ENCODE results near the gene NUP42.
"Not testable (repeated sequence)": the region's sequence is repeated elsewhere in the genome, so short reads cannot be mapped to it uniquely, and the experiment has no call there.

NUP42 gene, protein sequence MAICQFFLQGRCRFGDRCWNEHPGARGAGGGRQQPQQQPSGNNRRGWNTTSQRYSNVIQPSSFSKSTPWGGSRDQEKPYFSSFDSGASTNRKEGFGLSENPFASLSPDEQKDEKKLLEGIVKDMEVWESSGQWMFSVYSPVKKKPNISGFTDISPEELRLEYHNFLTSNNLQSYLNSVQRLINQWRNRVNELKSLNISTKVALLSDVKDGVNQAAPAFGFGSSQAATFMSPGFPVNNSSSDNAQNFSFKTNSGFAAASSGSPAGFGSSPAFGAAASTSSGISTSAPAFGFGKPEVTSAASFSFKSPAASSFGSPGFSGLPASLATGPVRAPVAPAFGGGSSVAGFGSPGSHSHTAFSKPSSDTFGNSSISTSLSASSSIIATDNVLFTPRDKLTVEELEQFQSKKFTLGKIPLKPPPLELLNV

DNA sequence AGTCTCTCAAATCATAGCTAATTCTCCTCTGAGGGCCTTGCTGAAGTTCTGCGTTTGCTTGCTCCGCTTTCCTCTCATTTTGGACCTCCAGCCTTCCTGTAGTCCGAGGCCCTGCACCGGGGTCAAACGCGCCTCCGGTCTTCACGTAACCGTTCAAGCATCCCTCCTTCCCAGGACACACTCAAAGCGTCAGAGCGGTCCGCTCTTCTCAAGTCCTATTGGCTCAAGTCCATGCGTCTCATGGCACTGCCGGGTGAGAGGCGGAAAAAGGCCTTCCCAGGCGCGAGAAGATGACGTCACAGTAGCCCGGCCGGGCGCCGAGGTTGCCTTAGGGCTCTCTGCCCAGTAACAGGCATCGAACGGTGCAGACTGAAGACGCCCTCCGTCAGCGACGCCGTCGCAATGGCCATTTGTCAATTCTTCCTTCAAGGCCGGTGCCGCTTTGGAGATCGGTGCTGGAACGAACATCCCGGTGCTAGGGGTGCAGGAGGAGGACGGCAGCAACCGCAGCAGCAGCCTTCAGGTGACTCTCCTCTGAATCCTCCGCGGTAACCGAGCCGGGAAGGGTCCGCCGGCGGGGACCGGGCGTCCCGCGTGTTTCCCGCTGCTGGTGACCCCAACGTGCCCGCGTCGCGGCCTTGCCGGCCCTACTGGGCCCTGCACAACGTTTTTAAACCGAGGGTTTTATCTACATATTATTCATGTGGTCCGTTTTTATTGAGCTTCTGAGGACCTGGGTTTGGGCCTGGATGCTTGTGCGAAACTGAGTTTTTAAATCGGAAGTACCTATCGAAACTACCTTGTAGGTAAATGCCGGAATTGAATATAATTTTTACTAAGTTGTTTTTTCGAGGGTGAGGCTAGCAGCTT lies at the start of gene NUP42:
Gene NUP42 (plus strand): TSS at position 365 of the 870 bp plus-strand sequence. CDS start 38 bp downstream, at position 403.
- DNase-seq (ENCODE audit: low spot score) = peak; percentile 86

DNA sequence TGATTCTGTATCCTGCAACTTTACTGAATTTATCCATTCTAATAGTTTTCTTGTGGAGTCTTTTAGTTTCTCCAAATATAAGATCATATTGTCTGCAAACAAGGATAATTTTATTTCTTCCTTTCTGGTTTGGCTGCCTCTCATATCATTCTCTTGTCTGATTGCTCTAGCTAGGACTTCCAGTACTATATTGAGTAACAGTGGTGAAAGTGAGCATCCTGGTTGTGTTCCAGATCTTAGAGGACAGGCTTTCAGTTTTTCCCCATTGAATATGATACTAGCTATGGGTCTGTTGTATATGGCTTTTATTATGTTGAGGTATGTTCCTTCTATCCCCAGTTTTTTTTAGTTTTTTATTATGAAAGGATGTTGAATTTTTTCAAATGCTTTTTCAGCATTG lies 48.1 kb upstream of the NUP42 start:
- no peak for DNase-seq (ENCODE audit: low spot score)

DNA sequence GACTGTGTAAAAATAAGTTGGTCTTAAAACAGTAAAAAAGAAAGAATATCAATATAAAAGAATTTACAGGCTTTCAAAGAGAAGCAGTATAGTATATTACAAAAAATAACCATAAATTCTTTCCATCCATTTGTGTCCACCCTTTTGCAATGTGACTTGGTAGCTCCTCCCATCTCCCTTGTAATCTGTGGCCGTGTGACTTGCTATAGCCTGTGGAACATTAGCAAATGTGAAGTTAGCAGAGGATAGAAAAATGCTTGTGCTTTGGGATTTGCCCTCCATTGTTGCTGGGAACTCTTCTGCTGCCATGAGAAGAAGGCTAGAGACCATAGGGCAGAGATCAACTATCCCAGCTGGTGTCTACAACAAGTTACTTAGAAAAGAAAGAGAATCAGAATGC lies 46.1 kb upstream of the NUP42 start:
- no peak for DNase-seq (ENCODE audit: low spot score)

DNA sequence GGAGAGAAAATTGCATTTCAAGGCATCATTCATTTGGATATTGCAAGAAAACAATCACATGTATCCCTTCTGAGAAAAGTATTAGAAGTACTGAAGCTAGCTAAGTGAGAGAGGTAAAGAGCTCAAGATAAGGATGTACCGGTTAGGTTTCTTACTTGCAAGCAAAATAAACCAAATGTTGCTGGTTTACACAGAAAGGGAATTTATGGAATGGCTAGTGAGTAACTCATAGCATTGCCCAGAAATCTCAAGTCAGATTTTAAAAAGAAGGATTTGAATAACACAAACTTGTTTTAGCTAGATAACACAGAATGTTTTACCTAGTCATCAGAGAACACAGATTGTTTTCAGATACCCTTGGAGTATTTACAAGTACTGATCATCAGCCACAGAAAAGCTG lies 45.6 kb upstream of the NUP42 start:
- no peak for DNase-seq (ENCODE audit: low spot score)

DNA sequence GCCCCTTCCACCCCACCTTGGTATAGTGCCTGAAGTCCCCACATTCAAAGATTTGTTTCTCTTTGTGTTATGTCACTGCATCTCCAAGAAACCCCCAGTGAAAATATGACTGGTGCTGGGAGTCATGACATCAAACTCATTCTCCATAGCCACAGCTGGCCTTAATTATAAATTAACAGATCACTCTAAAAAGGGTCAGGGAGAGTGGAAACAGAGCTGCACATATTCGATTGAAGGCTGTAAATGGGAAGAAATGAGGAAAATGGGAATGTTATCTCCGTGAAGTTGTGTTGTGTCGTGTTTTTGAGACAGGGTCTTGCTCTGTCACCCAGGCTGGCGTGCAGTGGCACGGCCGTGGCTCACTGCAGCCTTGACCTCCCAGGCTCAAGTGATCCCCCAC lies 24.2 kb upstream of the NUP42 start:
- DNase-seq (ENCODE audit: low spot score) = no peak

DNA sequence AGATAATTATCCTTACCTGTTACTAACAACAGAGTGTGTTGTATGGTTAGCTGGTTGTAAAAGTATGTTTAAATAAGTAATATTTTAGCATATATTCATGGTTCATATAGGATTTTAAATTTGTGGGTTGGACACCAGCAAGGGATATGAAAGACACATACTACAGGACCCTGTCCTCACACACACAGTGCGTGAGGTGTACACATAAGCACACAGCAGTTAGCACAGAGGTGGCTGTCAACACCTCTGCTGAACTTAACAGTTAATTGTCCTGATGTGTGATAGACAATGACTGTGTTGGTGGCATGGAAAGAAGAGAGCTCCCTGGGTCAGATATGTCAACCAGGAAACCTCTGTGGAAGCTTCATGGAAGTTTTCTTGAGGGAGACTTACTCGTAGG lies 23.3 kb upstream of the NUP42 start:
- DNase-seq (ENCODE audit: low spot score) = no peak

DNA sequence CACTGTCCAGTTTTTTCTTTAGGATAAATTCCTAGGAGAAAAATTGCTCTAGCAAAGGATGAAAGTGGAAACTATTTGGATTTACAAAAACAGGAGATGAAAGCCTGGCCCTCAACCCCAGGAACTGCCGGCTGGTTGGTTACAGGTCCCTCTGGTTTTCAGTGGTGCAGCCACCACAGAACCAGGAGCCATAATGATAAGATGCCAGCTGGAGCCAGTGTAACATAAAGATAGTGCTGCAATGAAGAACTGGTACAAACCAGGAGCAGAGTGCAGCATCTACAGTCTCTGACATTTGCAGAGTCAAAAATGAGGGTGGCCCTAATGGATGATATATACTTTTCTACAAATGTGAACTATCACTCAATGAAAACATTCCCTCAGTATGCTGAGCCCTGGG lies 20.4 kb upstream of the NUP42 start:
- DNase-seq (ENCODE audit: low spot score) = no peak

DNA sequence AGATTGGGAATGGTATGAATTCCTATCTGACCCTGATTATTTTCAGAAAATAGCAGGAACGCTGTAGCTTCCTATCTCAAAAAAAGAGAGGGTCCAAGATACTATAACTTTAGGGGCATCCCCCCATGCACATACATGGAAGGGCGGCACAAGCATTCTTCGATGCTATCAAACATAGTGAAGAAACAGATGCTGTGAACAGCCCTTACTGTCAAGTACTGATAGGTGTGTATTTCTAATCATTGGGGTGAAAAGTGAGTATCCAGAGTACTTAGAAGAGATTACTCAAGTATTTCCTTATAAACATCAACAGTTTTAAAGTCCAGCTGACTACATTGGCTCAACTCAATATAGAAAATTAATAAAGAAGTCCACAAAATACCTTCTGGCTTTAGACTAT lies 17.0 kb upstream of the NUP42 start:
- no peak for DNase-seq (ENCODE audit: low spot score)

DNA sequence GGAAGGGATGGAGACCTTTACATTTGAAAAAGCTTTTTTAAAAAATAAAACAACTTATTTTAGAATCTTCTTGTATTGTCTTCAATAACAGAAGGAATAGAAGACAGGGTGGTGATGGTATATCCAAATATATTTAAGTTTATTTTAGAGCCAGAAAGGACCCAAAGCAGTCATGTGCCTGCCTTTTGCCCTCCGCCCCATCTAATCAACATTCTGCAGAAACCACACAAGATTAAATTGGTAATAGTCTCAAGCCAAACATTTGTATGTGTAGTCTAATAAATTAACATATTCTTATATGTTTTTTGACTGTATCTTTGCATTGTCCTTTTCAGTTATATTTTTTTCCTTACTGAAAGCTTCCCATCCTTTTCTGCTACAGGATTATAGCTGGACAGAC lies 16.5 kb upstream of the NUP42 start:
- no peak for DNase-seq (ENCODE audit: low spot score)

DNA sequence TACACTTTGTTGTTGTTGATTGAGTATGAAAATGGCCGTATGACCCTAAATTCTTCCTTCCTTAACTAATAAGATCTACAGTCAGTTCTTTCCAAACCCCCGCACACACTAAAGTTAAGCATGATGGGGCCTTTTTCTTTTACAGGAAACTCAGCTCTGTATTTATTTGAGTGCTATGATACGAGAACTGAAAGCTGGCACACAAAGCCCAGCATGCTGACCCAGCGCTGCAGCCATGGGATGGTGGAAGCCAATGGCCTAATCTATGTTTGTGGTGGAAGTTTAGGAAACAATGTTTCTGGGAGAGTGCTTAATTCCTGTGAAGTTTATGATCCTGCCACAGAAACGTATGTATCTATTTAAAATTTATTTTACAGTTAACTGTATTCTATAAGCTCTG lies 14.2 kb upstream of the NUP42 start:
- DNase-seq (ENCODE audit: low spot score) = no peak

DNA sequence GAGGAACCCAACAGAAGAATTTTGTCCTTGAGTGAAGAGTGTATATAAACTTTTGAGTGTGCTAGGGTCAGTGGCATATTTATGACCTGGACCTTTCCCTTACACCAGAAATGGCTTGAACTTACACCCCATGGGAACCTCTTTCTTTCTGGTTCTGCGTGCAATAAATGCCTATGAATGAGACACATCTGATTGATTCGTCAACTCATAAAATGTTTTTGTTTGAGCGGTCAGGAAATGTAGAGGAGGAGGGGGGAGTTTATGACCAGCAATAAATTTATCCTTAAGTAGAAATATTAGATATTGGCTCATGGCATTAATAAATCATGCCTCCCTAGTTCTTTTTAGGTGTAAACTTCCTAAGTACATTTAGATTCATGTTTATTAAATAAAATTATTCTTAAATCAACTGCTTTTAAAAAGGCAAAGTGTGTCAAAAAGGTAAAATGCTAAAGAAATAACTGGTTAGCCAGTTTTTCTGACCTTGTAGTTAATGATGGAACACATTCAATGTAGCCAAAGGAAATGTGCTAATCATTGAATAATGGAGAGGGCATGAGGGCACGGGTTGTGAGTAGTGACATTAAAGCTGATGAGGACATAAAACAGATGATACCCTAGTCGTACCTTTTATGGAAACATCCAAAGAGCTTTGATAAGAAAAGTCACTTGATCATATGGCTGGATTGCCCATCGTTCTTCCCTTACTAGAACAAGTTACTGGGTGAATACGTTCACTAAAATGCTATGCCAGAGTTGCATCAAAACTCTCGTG lies 13.6 kb upstream of the NUP42 start:
- DNase-seq (ENCODE audit: low spot score) = no peak

DNA sequence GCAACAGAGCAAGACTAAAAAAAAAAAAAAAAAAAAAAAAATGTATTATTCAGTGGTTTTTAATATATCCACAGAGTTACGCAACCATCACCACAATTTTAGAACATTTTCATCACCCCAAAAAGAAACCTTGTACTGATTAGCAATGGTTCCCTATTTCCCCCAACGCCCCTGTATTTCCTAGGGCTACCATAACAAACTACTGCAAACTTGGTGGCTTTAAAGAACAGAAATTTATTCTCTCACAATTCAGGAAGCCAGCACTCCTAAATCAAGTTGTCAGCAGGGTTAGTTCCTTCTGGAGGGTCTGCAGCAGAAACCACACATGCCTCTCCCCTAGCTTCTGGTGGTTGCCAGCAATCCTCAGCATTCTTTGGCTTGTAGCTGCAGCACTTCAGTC lies 5.9 kb upstream of the NUP42 start:
- DNase-seq (ENCODE audit: low spot score) = no peak

DNA sequence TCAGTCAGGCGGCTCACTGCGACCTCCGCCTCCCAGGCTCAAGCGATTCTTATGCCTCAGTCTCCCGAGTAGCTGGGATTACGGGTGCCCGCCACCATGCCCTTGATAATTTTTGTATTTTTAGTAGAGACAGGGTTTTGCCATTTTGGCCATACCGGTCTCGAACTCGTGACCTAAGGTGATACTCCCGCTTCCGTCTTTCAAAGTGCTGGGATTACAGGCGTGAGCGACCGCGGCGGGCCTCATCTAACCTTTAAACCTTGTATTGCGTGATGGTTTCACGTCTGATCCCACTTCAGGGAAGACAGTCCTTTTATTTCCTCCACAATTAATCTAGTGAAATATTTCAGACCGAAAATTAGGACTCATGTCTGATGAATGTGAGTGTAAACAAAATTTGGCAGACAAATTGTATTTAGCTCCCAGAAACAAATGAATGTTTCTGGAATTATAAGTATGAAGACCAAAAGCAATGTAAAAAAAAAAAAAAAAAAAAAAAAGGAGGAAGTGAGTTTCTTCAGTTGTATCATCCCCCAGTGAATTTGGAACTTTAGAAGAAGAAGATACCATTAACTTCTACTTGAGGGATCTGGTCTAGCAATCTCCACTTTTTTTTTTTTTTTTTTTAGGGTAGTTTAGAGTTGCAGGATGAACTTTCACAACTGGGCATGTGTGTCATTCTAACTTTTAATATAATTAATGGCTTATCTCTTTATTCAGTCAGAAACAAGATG lies 1.6 kb downstream of the NUP42 start:
- DNase-seq (ENCODE audit: low spot score) = no peak

DNA sequence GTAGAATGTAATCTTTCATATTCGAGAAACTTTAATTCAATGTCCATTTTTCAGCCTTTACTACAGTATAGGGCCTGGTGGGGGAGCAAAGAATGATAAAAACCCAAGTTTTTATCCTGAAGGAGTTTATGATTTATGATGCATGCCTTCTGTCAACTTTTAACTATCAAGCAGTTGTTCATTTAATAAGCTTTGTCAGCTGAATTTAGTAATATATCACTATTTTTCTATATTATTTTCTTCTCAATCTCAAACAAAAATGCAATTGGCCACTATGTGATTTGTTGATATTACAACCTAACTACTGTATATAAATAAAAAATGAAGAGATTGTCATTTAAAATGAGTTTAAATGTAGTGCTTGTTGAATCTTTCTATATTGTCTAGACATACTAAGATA lies 2.4 kb downstream of the NUP42 start:
- no peak for DNase-seq (ENCODE audit: low spot score)

DNA sequence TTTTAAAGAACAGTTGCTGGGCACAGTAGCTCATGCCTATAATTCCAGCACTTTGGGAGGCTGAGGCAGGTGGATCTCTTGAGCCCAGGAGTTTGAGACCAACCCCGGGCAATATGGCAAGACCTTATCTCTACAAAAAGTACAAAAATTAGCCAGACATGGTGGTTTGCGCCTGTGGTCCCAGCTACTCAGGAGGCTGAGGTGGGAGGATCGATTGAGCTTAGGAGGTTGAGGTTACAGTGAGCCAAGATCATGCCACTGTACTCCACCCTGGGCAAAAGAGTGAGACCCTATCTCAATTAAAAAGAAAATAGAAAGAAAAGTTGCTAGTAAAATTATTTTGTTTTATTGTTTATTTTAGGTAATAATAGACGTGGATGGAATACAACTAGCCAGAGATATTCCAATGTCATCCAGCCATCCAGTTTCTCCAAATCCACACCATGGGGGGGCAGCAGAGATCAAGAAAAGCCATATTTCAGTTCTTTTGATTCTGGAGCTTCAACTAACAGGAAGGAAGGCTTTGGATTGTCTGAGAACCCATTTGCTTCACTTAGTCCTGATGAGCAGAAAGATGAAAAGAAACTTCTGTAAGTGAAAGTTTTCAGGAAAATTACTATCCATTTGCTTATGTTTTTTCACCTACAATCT lies 3.0 kb downstream of the NUP42 start:
- DNase-seq (ENCODE audit: low spot score) = peak; percentile 35

DNA sequence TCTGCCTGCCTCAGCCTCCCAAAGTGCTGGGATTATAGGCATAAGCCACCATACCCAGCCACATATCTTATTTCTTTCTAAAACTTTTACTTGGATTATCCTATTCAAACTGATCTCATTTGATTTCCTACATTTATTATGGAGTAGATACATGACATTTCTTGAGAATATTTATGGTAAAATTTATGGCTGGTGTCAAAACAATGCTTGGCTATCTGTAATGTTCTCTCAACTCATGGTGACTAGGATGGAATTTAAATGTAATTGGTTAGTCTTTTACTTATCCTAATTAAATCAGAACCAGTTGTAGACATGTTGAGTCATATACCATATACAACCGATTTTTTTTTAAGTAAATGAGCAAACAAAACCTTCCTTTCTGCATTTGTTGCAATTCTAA lies 4.1 kb downstream of the NUP42 start:
- DNase-seq (ENCODE audit: low spot score) = no peak

DNA sequence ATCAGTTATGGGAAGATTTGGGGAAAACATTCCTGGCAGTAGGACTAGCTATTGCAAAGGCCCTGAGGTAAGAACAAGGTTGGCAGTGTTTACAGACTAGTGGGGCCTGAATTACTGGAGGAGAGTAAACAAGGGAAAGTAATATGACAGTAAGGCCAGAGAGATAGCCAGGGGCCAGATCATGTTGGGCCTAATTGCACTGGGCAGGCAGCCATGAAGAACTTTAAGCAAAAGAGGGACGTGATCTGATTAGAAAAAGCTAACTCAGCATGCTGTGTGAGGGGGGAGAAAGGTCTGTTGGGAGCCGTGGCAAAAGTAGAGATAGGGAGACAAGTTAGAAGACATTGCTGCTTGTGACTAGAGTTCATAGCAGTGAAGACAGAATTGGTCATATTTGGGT lies 9.2 kb downstream of the NUP42 start:
- peak; percentile 37 for DNase-seq (ENCODE audit: low spot score)

DNA sequence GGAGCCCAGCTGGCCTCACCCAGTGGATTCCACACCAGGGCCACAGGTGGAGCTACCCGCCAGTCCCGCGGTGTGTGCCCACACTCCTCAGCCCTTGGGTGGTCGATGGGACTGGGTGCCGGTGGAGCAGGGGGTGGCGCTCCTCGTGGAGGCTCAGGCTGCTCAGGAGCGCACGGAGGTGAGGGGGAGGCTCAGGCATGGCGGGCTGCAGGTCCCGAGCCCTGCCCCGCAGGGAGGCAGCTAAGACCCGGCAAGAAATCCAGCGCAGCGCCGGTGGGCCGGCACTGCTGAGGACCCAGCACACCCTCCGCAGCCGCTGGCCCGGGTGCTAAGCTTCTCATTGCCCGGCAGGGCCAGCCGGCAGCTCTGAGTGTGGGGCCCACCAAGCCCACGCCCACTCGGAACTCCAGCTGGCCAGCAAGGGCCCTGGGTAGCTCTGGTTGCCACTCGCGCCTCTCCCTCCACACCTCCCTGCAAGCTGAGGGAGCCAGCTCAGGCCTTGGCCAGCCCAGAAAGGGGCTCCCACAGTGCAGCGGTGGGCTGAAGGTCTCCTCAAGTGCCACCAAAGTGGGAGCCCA lies 11.9 kb downstream of the NUP42 start:
- not testable (repeated sequence) for DNase-seq (ENCODE audit: low spot score)

DNA sequence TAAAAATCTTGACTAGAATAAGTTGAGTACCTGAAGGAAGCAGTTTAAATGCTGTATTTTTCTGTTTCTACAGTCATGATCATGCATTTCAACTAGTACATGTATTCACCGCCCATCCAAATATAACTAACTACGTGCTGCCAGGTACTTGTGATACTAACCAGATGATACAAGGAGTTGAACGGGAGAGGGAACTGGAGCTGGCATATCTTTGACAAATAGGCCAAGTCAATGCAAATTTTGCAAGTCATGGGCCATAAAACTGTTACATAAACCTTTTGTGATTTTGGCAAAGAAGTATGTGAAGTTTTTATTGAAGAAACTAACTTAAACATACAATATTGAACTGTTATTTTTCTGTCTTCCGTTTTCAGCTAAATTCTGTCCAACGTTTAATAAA lies 14.5 kb downstream of the NUP42 start:
- DNase-seq (ENCODE audit: low spot score) = no peak

DNA sequence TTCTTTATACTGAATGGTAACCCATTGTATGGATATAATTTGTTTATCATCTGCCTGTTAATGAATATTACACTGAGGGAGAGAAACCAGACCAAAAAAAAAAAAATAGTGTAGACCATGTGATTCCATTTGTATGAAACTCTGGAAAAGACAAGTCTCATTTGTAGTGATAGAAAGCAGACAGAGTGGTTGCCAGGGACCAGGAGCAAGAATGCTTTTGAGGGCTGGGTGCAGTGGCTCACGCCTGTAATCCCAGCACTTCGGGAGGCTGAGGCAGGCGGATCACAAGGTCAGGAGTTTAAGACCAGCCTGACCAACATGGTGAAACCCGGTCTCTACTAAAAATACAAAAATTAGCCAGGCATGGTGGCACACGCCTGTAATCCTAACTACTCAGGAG lies 15.9 kb downstream of the NUP42 start:
- DNase-seq (ENCODE audit: low spot score) = not testable (repeated sequence)

DNA sequence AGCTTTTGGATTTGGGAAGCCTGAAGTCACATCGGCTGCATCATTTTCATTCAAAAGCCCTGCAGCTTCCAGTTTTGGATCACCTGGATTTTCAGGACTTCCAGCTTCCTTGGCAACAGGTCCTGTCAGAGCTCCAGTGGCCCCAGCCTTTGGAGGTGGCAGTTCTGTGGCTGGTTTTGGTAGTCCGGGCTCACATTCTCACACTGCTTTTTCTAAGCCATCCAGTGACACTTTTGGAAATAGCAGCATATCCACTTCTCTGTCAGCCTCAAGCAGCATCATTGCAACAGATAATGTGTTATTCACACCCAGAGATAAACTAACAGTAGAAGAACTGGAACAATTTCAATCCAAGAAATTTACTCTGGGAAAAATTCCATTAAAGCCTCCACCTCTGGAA lies 18.5 kb downstream of the NUP42 start:
- no peak for DNase-seq (ENCODE audit: low spot score)
